ENCODE data around the gene GJD3.
A peak's percentile ranks its signal among the peaks of the same experiment; 100 is the strongest.

DNA sequence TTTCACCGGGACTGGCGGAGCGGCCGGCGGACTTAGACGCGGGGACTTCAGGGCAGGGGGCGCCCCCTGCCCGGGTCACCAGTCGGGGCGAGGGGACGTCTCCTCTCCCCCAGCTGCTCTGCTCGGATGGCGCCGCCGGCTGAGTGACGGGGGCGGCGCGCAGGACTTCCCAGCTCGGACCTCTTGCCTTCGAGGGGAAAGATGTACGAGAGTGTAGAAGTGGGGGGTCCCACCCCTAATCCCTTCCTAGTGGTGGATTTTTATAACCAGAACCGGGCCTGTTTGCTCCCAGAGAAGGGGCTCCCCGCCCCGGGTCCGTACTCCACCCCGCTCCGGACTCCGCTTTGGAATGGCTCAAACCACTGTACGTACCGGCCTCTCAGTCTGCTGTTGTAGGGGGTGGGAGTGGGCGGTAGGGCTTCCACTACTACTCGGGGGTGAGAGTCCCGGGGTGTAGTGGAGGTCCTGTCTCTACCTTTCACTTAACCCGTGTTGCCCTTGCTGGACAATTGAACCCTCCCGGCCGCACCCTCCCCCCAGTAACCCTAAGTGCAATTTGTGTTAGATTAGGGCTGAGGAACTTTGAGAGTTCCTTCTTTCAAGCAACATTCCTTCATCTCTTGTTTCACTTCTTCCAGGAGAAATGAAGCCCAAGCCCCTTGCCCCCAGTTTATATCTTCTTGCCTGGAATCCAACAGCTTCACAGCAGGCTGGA is 21.9 kb downstream of the GJD3 start:
- TF ChIP-seq POLR2AphosphoS5 (IDR thresholded peaks at IDR 0.05) (no peak), POLR2A (IDR thresholded peaks at IDR 0.05) (no peak)
- TF ChIP-seq, protein P1, sequence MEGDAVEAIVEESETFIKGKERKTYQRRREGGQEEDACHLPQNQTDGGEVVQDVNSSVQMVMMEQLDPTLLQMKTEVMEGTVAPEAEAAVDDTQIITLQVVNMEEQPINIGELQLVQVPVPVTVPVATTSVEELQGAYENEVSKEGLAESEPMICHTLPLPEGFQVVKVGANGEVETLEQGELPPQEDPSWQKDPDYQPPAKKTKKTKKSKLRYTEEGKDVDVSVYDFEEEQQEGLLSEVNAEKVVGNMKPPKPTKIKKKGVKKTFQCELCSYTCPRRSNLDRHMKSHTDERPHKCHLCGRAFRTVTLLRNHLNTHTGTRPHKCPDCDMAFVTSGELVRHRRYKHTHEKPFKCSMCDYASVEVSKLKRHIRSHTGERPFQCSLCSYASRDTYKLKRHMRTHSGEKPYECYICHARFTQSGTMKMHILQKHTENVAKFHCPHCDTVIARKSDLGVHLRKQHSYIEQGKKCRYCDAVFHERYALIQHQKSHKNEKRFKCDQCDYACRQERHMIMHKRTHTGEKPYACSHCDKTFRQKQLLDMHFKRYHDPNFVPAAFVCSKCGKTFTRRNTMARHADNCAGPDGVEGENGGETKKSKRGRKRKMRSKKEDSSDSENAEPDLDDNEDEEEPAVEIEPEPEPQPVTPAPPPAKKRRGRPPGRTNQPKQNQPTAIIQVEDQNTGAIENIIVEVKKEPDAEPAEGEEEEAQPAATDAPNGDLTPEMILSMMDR (IDR thresholded peaks at IDR 0.05): peak in 1 of 4 experiments; percentile 4

All from prostate gland (tissue), 2 donors.